DND-41 (cell line): ENCODE measurements around the gene CST11.

ENCODE experiments used
- ATAC-seq: fragments of 200-7000 bp; cut with Tn5 transposase; 3 replicates; pipeline ENCODE4 v1.9.1; 2021; ENCODE audit warnings: low read depth; ENCODE audit not compliant: insufficient read depth
- DNase-seq: peaks from one replicate; pipeline ENCODE4 v3.0.0-alpha.2; 2020
- H2AFZ ChIP-seq: 2 replicates; pipeline ENCODE4 v1.6.0; 2012; ENCODE audit warnings: low read depth, low read length
- H3K27ac ChIP-seq: 2 replicates; pipeline ENCODE4 v1.5.1; 2012; ENCODE audit warnings: low read length, inconsistent platforms
- H3K27me3 ChIP-seq: fragments of 200-600 bp; sonication (generic); 2 replicates; pipeline ENCODE4 v1.6.0; 2012; ENCODE audit warnings: low read length, mild to moderate bottlenecking, inconsistent platforms; ENCODE audit not compliant: insufficient read depth, poor library complexity
- H3K36me3 ChIP-seq: 2 replicates; pipeline ENCODE4 v1.5.1; 2012; ENCODE audit warnings: low read length, inconsistent platforms; ENCODE audit not compliant: insufficient read depth
- H3K4me1 ChIP-seq: 2 replicates; pipeline ENCODE4 v1.5.1; 2012; ENCODE audit warnings: mild to moderate bottlenecking, low read length; ENCODE audit not compliant: insufficient read depth
- H3K4me2 ChIP-seq: 2 replicates; pipeline ENCODE4 v1.6.0; 2012; ENCODE audit warnings: mild to moderate bottlenecking, moderate library complexity, low read length, inconsistent platforms; ENCODE audit not compliant: insufficient read depth
- H3K4me3 ChIP-seq, 2 experiments: fragments of 200-600 bp in 1 of 2; shearing (Covaris generic) in 1 of 2; 2 replicates each; pipeline ENCODE4 v1.5.1; 2012 to 2016; ENCODE audit warnings: inconsistent platforms in 2 of 2, low read length in 2 of 2, mild to moderate bottlenecking in 2 of 2, low read depth in 1 of 2, moderate library complexity in 1 of 2
- H3K79me2 ChIP-seq: 2 replicates; pipeline ENCODE4 v1.6.0; 2012; ENCODE audit warnings: low read length, inconsistent platforms; ENCODE audit not compliant: insufficient read depth
- H3K9ac ChIP-seq: 2 replicates; pipeline ENCODE4 v1.6.0; 2012; ENCODE audit warnings: low read depth, mild to moderate bottlenecking, inconsistent platforms, low read length, moderate library complexity
- H3K9me3 ChIP-seq: 2 replicates; pipeline ENCODE4 v1.5.1; 2012; ENCODE audit warnings: low read length, moderate library complexity, mild to moderate bottlenecking, inconsistent platforms; ENCODE audit not compliant: insufficient read depth, severe bottlenecking
- H4K20me1 ChIP-seq: 2 replicates; pipeline ENCODE4 v1.6.0; 2012; ENCODE audit warnings: low read length; ENCODE audit not compliant: insufficient read depth
- CTCF ChIP-seq: IDR thresholded peaks from 2 replicates; pipeline ENCODE4 v1.5.1; 2012; ENCODE audit warnings: borderline replicate concordance, low read length, moderate library complexity, mild to moderate bottlenecking; ENCODE audit not compliant: poor library complexity, severe bottlenecking; ENCODE audit errors: extremely low read depth
- EZH2 ChIP-seq: IDR thresholded peaks from 3 replicates; pipeline ENCODE4 v1.6.1; 2012; ENCODE audit warnings: borderline replicate concordance, low read depth, mild to moderate bottlenecking, moderate library complexity, low read length, inconsistent platforms; ENCODE audit not compliant: severe bottlenecking

Gene CST11

GRCh38 chr20:23455639-23456038 is 3.0 kb upstream of the CST11 start:
- peak; percentile 48 for DNase-seq
- no peaks in the 10 kb centered on the region for H3K9me3 ChIP-seq
- no peaks in the 10 kb centered on the region for H3K36me3 ChIP-seq
- TF ChIP-seq EZH2 (no peak), CTCF (no peak)
- no peaks in the 10 kb centered on the region for H4K20me1 ChIP-seq
- ATAC-seq: peak; percentile 42; the same call in 2 of the 3 replicates
- peak overlapping the region; percentile 69 for H3K27ac ChIP-seq
- H3K4me1 ChIP-seq: peaks cover 19% of the 10 kb centered on the region
- H3K4me3 ChIP-seq: no peak overlapping the region
- no peaks in the 10 kb centered on the region for H3K27me3 ChIP-seq
- no peak overlapping the region for H3K9ac ChIP-seq
- no peak overlapping the region for H2AFZ ChIP-seq
- no peak overlapping the region; the same call in 1 of the 2 replicates for H3K4me2 ChIP-seq
- H3K79me2 ChIP-seq: no peaks in the 10 kb centered on the region

GRCh38 chr20:23454816-23455215 is 2.1 kb upstream of the CST11 start:
- no peak overlapping the region for H2AFZ ChIP-seq
- H3K9me3 ChIP-seq: no peaks in the 10 kb centered on the region
- no peak overlapping the region for H3K4me3 ChIP-seq
- no peaks in the 10 kb centered on the region for H3K36me3 ChIP-seq
- H3K27me3 ChIP-seq: no peaks in the 10 kb centered on the region
- H4K20me1 ChIP-seq: no peaks in the 10 kb centered on the region
- DNase-seq: no peak
- H3K79me2 ChIP-seq: no peaks in the 10 kb centered on the region
- H3K27ac ChIP-seq: no peak overlapping the region
- H3K9ac ChIP-seq: no peak overlapping the region
- TF ChIP-seq CTCF: no peak
- TF ChIP-seq EZH2: no peak
- H3K4me1 ChIP-seq: peaks cover 19% of the 10 kb centered on the region
- H3K4me2 ChIP-seq: no peak overlapping the region
- ATAC-seq: no peak

- no peak overlapping the region for H3K27ac ChIP-seq
- no peak overlapping the region for H3K4me2 ChIP-seq
- ATAC-seq: no peak
- no peaks in the 10 kb centered on the region for H3K36me3 ChIP-seq
- H3K79me2 ChIP-seq: no peaks in the 10 kb centered on the region
- peaks cover 19% of the 10 kb centered on the region for H3K4me1 ChIP-seq
- no peaks in the 10 kb centered on the region for H4K20me1 ChIP-seq
- H3K27me3 ChIP-seq: no peaks in the 10 kb centered on the region
- H3K9me3 ChIP-seq: no peaks in the 10 kb centered on the region
- no peak for DNase-seq
- H2AFZ ChIP-seq: no peak overlapping the region
- no peak overlapping the region for H3K9ac ChIP-seq
- TF ChIP-seq CTCF (no peak), EZH2 (no peak)
- H3K4me3 ChIP-seq: no peak overlapping the region
Measured at GRCh38 chr20:23453549-23454543, 1.2 kb upstream of the CST11 start.
